ENCODE measurements around the gene AMIGO1.
A peak's percentile ranks its signal among the peaks of the same experiment; 100 is the strongest.

The AMIGO1 gene

DNA sequence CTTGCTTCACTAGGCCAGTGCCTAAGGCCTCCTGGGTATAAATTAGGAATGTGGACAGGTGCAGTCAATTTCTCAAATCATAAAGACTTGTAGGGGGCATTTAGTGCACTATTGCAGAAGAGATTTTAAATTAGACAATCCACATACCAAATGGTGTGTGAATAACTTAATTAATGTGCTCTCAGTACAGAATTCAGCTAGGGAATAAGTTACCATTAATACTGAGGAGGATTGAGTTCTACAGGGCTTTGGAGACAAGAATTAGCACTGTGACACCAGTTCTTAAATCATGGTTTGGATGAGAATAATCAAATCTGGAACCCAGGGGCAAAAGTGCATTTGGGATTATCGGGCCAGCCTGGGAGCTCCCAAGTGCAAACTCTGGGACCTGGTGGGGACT, 41.5 kb downstream of the AMIGO1 start:
- Histone ChIP-seq H3K27ac (replicated peaks) (no peak overlapping the region), H3K4me3 (replicated peaks; ENCODE audit: insufficient read depth, low read length) (no peak overlapping the region), H3K27me3 (ENCODE audit: insufficient read depth, poor library complexity, severe bottlenecking) (peaks cover 61% of the 10 kb centered on the region)
- no peak for DNase-seq (ENCODE audit: low read depth in 1 of 2, low spot score in 1 of 2)
- no peak for TF ChIP-seq POLR2AphosphoS5 (IDR thresholded peaks at IDR 0.05; ENCODE audit: low read depth)
- TF ChIP-seq, protein P1, sequence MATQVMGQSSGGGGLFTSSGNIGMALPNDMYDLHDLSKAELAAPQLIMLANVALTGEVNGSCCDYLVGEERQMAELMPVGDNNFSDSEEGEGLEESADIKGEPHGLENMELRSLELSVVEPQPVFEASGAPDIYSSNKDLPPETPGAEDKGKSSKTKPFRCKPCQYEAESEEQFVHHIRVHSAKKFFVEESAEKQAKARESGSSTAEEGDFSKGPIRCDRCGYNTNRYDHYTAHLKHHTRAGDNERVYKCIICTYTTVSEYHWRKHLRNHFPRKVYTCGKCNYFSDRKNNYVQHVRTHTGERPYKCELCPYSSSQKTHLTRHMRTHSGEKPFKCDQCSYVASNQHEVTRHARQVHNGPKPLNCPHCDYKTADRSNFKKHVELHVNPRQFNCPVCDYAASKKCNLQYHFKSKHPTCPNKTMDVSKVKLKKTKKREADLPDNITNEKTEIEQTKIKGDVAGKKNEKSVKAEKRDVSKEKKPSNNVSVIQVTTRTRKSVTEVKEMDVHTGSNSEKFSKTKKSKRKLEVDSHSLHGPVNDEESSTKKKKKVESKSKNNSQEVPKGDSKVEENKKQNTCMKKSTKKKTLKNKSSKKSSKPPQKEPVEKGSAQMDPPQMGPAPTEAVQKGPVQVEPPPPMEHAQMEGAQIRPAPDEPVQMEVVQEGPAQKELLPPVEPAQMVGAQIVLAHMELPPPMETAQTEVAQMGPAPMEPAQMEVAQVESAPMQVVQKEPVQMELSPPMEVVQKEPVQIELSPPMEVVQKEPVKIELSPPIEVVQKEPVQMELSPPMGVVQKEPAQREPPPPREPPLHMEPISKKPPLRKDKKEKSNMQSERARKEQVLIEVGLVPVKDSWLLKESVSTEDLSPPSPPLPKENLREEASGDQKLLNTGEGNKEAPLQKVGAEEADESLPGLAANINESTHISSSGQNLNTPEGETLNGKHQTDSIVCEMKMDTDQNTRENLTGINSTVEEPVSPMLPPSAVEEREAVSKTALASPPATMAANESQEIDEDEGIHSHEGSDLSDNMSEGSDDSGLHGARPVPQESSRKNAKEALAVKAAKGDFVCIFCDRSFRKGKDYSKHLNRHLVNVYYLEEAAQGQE (IDR thresholded peaks at IDR 0.05; ENCODE audit: insufficient replicate concordance, low read depth): no peak
- no peak for TF ChIP-seq GABPA (IDR thresholded peaks at IDR 0.05; ENCODE audit: low read depth)
- TF ChIP-seq SPI1 (IDR thresholded peaks at IDR 0.05; ENCODE audit: borderline replicate concordance, low read depth): no peak
- TF ChIP-seq, protein P2, sequence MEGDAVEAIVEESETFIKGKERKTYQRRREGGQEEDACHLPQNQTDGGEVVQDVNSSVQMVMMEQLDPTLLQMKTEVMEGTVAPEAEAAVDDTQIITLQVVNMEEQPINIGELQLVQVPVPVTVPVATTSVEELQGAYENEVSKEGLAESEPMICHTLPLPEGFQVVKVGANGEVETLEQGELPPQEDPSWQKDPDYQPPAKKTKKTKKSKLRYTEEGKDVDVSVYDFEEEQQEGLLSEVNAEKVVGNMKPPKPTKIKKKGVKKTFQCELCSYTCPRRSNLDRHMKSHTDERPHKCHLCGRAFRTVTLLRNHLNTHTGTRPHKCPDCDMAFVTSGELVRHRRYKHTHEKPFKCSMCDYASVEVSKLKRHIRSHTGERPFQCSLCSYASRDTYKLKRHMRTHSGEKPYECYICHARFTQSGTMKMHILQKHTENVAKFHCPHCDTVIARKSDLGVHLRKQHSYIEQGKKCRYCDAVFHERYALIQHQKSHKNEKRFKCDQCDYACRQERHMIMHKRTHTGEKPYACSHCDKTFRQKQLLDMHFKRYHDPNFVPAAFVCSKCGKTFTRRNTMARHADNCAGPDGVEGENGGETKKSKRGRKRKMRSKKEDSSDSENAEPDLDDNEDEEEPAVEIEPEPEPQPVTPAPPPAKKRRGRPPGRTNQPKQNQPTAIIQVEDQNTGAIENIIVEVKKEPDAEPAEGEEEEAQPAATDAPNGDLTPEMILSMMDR (IDR thresholded peaks at IDR 0.05; ENCODE audit: insufficient read depth, low read length): no peak

DNA sequence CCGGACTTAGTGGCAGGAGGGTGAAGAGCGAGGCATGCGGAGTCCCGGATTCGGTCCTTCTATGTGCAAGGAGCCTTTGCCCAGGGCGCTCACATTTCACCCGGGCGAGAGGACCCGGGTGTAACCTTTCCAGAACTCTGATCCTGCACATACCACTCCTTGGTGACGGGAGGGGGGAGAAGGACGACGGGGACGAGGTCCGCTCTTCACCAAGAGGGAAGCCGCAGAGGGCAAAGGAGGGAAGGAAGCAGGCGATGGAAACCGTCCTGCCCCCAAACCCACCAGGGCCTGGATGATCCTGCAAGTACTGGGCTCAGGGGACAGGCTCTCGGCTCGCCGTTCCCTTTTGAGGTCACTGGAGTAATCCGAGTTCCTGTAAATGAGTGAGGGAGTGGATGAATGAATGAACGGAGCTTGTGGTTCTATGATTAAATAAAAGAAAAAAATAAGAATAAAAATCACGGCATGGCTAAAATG, 42.2 kb downstream of the AMIGO1 start:
- no peak overlapping the region for H3K4me3 ChIP-seq (replicated peaks; ENCODE audit: insufficient read depth, low read length)
- H3K27me3 ChIP-seq (ENCODE audit: insufficient read depth, poor library complexity, severe bottlenecking): peaks cover 64% of the 10 kb centered on the region
- no peak overlapping the region for H3K27ac ChIP-seq (replicated peaks)
- no peak for DNase-seq (ENCODE audit: low read depth in 1 of 2, low spot score in 1 of 2)
- TF ChIP-seq, protein P1 (IDR thresholded peaks at IDR 0.05; ENCODE audit: insufficient replicate concordance, low read depth): no peak
- TF ChIP-seq, protein P2 (IDR thresholded peaks at IDR 0.05; ENCODE audit: insufficient read depth, low read length): no peak
- TF ChIP-seq GABPA (IDR thresholded peaks at IDR 0.05; ENCODE audit: low read depth) (no peak), SPI1 (IDR thresholded peaks at IDR 0.05; ENCODE audit: borderline replicate concordance, low read depth) (no peak), POLR2AphosphoS5 (IDR thresholded peaks at IDR 0.05; ENCODE audit: low read depth) (no peak)

DNA sequence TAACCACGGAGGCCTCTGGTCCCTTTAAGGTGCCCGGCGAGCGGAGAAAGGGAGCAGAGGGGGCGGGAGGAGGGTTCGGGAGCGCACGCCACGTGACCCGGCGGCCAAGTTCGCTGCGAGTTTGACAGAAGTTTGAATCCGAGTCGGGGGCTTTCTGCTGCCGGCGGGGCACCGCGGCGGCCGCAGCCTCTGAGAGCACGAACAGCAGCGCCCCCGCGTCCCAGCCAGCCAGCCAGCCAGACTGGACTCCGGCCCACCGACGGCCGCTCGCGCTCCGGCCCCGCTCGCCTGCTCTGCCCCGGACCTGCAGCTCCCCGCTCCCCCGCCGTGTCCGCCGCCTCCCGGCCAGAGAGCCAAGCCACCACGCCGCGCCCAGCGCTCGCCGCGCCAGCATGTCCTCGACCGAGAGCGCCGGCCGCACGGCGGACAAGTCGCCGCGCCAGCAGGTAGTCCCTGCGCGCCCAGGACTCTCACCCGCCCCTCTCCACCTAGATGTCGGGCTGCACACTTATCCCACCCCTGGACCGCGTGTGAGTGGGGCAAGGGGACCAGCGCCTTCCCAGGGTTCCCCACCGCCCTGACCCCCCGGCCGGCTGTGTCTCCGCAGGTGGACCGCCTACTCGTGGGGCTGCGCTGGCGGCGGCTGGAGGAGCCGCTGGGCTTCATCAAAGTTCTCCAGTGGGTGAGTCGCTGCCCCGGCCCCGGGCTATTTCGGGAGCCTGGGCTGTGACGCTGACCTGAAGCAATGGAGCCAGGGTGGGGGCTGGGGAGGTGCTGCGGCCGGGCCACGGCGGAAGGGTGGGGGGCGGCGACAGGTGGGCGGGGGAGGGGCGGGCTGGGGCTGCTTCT, 42.9 kb downstream of the AMIGO1 start, which contains the start of gene SYPL2:
Gene SYPL2, plus strand, starts transcription at position 95 of the 849 bp plus-strand sequence. Its CDS starts 298 bp downstream, at position 393.
- peaks cover 64% of the 10 kb centered on the region for H3K27me3 ChIP-seq (ENCODE audit: insufficient read depth, poor library complexity, severe bottlenecking)
- DNase-seq (ENCODE audit: low read depth in 1 of 2, low spot score in 1 of 2): no peak
- H3K27ac ChIP-seq (replicated peaks): no peak within 1 kb of the TSS
- TF ChIP-seq, protein P1 (IDR thresholded peaks at IDR 0.05; ENCODE audit: insufficient replicate concordance, low read depth): no peak
- TF ChIP-seq, protein P2 (IDR thresholded peaks at IDR 0.05; ENCODE audit: insufficient read depth, low read length): no peak
- no peak for TF ChIP-seq GABPA (IDR thresholded peaks at IDR 0.05; ENCODE audit: low read depth)
- no peak for TF ChIP-seq SPI1 (IDR thresholded peaks at IDR 0.05; ENCODE audit: borderline replicate concordance, low read depth)
- no peak for TF ChIP-seq POLR2AphosphoS5 (IDR thresholded peaks at IDR 0.05; ENCODE audit: low read depth)
- peak within 1 kb of the TSS; percentile 32 for H3K4me3 ChIP-seq (replicated peaks; ENCODE audit: insufficient read depth, low read length)

Data from HL-60 (cell line).